Thyroid gland (tissue), 4 donors: ENCODE data around the gene IBTK.

Source experiments
- POLR2A ChIP-seq, 2 donors: fragments of 450-650 bp; IDR thresholded peaks; one replicate each; pipeline ENCODE4 v1.6.1; 2017; ENCODE audit warnings: antibody characterized with exemption in 2 of 2, mild to moderate bottlenecking in 2 of 2, moderate library complexity in 1 of 2
- TF ChIP-seq, protein P1 (sequence below), 6 experiments: fragments of 200-600 bp in 3 of 6; fragments of 450-650 bp in 3 of 6; sonication (generic) in 3 of 6; IDR thresholded peaks; one replicate each; pipeline ENCODE4 v1.5.1; 2016 to 2019; ENCODE audit warnings: antibody characterized with exemption in 6 of 6, mild to moderate bottlenecking in 2 of 6, inconsistent platforms in 1 of 6, moderate library complexity in 1 of 6

DNA sequence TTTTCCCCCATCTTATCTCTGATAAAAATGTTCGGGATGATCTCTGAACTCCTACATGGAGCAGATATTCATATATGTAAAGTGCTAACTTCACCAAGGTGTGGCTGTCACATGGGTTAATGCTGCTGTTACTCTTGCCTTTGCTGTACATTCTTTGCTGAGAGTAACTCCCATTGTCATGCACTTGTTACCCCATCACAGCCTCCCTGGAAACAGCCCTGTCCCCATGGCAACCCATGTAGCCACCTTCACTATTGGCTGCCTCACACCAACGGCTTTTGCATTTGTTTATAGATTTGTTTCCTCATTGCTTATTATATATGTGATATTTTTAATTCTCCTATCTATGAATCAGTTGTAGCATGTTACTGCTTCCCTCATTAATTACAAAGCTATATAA lies 17.3 kb upstream of the IBTK start:
- TF ChIP-seq, protein P1, sequence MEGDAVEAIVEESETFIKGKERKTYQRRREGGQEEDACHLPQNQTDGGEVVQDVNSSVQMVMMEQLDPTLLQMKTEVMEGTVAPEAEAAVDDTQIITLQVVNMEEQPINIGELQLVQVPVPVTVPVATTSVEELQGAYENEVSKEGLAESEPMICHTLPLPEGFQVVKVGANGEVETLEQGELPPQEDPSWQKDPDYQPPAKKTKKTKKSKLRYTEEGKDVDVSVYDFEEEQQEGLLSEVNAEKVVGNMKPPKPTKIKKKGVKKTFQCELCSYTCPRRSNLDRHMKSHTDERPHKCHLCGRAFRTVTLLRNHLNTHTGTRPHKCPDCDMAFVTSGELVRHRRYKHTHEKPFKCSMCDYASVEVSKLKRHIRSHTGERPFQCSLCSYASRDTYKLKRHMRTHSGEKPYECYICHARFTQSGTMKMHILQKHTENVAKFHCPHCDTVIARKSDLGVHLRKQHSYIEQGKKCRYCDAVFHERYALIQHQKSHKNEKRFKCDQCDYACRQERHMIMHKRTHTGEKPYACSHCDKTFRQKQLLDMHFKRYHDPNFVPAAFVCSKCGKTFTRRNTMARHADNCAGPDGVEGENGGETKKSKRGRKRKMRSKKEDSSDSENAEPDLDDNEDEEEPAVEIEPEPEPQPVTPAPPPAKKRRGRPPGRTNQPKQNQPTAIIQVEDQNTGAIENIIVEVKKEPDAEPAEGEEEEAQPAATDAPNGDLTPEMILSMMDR (IDR thresholded peaks at IDR 0.05) = no peak
- TF ChIP-seq POLR2A (IDR thresholded peaks at IDR 0.05) = no peak
